ENCODE measurements around the gene PRSS2.

The PRSS2 gene

DNA sequence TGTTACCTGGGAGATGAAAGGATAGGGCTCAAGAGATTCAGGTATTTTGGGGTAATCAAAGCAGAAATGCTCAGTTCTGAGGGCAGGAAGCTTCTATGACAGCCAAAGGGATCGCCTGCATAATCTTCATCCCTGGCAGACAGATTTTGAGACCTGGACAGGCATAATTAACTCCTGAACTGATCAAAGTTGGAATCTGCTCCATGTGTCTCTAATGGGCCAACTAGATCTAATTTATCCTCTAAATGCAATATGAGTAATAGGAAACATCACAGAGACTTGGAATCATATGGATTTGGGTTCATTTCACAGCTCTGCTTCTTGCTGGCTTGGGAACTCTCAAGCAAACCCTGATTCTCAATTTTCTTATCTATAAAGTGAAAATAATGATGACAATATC, 42.9 kb downstream of the PRSS2 start:
- no peak overlapping the region for H3K4me3 ChIP-seq (ENCODE audit: control insufficient read depth, low read depth, low read length)
- DNase-seq (ENCODE audit: low read depth): no peak
- TF ChIP-seq, protein P1, sequence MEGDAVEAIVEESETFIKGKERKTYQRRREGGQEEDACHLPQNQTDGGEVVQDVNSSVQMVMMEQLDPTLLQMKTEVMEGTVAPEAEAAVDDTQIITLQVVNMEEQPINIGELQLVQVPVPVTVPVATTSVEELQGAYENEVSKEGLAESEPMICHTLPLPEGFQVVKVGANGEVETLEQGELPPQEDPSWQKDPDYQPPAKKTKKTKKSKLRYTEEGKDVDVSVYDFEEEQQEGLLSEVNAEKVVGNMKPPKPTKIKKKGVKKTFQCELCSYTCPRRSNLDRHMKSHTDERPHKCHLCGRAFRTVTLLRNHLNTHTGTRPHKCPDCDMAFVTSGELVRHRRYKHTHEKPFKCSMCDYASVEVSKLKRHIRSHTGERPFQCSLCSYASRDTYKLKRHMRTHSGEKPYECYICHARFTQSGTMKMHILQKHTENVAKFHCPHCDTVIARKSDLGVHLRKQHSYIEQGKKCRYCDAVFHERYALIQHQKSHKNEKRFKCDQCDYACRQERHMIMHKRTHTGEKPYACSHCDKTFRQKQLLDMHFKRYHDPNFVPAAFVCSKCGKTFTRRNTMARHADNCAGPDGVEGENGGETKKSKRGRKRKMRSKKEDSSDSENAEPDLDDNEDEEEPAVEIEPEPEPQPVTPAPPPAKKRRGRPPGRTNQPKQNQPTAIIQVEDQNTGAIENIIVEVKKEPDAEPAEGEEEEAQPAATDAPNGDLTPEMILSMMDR (conservative IDR thresholded peaks at IDR 0.05; ENCODE audit: control insufficient read depth, insufficient read depth, low read depth, low read length): no peak

GRCh38 chr7:142814451-142814850, 43.7 kb downstream of the PRSS2 start:
- no peak for DNase-seq (ENCODE audit: low read depth)
- TF ChIP-seq, protein P1 (conservative IDR thresholded peaks at IDR 0.05; ENCODE audit: control insufficient read depth, insufficient read depth, low read depth, low read length): no peak
- H3K4me3 ChIP-seq (ENCODE audit: control insufficient read depth, low read depth, low read length): no peak overlapping the region

GRCh38 chr7:142815134-142815533, 44.4 kb downstream of the PRSS2 start:
- DNase-seq (ENCODE audit: low read depth): no peak
- no peak overlapping the region for H3K4me3 ChIP-seq (ENCODE audit: control insufficient read depth, low read depth, low read length)
- TF ChIP-seq, protein P1 (conservative IDR thresholded peaks at IDR 0.05; ENCODE audit: control insufficient read depth, insufficient read depth, low read depth, low read length): no peak

GRCh38 chr7:142817506-142817905, 46.7 kb downstream of the PRSS2 start:
- DNase-seq (ENCODE audit: low read depth): no peak
- H3K4me3 ChIP-seq (ENCODE audit: control insufficient read depth, low read depth, low read length): no peak overlapping the region
- TF ChIP-seq, protein P1 (conservative IDR thresholded peaks at IDR 0.05; ENCODE audit: control insufficient read depth, insufficient read depth, low read depth, low read length): no peak

GRCh38 chr7:142819530-142819929, 48.8 kb downstream of the PRSS2 start:
- TF ChIP-seq, protein P1 (conservative IDR thresholded peaks at IDR 0.05; ENCODE audit: control insufficient read depth, insufficient read depth, low read depth, low read length): no peak
- DNase-seq (ENCODE audit: low read depth): no peak
- no peak overlapping the region for H3K4me3 ChIP-seq (ENCODE audit: control insufficient read depth, low read depth, low read length)

- TF ChIP-seq, protein P1 (conservative IDR thresholded peaks at IDR 0.05; ENCODE audit: control insufficient read depth, insufficient read depth, low read depth, low read length): no peak
- no peak for DNase-seq (ENCODE audit: low read depth)
- H3K4me3 ChIP-seq (ENCODE audit: control insufficient read depth, low read depth, low read length): no peak overlapping the region
These were observed 51.9 kb downstream of the PRSS2 start for GRCh38 chr7:142822714-142823113.
